Left lung (tissue), 10 donors: ENCODE data around the gene DMXL2. TPM values are rescaled to one million over a fixed set of nuclear protein-coding genes. Genes with fewer than 3 reads are reported as not detected.
A peak's percentile ranks its signal among the peaks of the same experiment; 100 is the strongest.

Experiments used
- ATAC-seq: fragments of 200-7000 bp; cut with Tn5 transposase; one replicate; pipeline ENCODE4 v1.9.1; 2020; ENCODE audit warnings: moderate library complexity
- DNase-seq, 4 donors: peaks; one replicate each; pipeline ENCODE4 v3.0.0-alpha.2; 2013 to 2020
- H3K27ac ChIP-seq, 2 donors: fragments of 200-600 bp; sonication (generic) in 1 of 2; one replicate each; pipeline versions ENCODE4 v1.5.0 to v1.8.0; 2020 to 2021
- H3K27me3 ChIP-seq, 2 donors: fragments of 200-600 bp; sonication (generic) in 1 of 2; one replicate each; pipeline versions ENCODE4 v1.5.0 to v1.8.0; 2020 to 2021
- H3K36me3 ChIP-seq, 2 donors: fragments of 200-600 bp; sonication (generic) in 1 of 2; one replicate each; pipeline versions ENCODE4 v1.5.0 to v1.8.0; 2020 to 2021
- H3K4me1 ChIP-seq, 2 donors: fragments of 200-600 bp; one replicate each; pipeline ENCODE4 v1.8.0; 2021
- H3K4me3 ChIP-seq, 2 donors: fragments of 200-600 bp; sonication (generic) in 1 of 2; one replicate each; pipeline versions ENCODE4 v1.5.0 to v1.8.0; 2020 to 2021; ENCODE audit warnings: mild to moderate bottlenecking in 1 of 2
- H3K9me3 ChIP-seq, 2 donors: fragments of 200-600 bp; sonication (generic) in 1 of 2; one replicate each; pipeline versions ENCODE4 v1.5.0 to v1.8.0; 2020 to 2021
- CTCF ChIP-seq, 2 donors: fragments of 200-600 bp; sonication (generic) in 1 of 2; IDR thresholded peaks; one replicate each; pipeline versions ENCODE4 v1.5.0 to v1.8.0; 2021; ENCODE audit warnings: antibody characterized with exemption in 2 of 2
- intact Hi-C, 2 donors: fragments of 100-400 bp; cut with DNase I; formaldehyde crosslinking; loops; one replicate each; pipeline versions ENCODE4 v1.11.2 to v1.14.2; 2022
- polyA plus RNA-seq, 6 donors: library from polyadenylated mRNA; unstranded; fragments of 120-200 nt; gene quantifications; one replicate each; pipeline ENCODE4 v1.2.1, GENCODE V29; 2013; ENCODE audit not compliant: insufficient read length in 6 of 6
- total RNA-seq, 2 donors: library from RNA; stranded (reverse); fragmentation: NEBNext Ultra II Directional; extraction: Animal tissue kit (Norgen Biotek cat#: 25700); gene quantifications; one replicate each; pipeline ENCODE4 v1.2.1, GENCODE V29; 2021
- donor health status: DM: no; HTN: yes; CAD: no.
- donor health status: DM: no; HTN: no; CAD: no.

The DMXL2 gene
- total and polyA plus RNA-seq, 8 donors = 38.7 to 96.5 (median 79.2) TPM

GRCh38 chr15:51503003-51503402 lies 119.6 kb downstream of the DMXL2 start:
- no peak for TF ChIP-seq CTCF (IDR thresholded peaks at IDR 0.05)
- intact Hi-C loops = no loop called here
- ATAC-seq (no peak), DNase-seq (no peak)
- Histone ChIP-seq H3K36me3 (peaks cover 0 to 76% of the 10 kb centered on the region in 2 donors), H3K27ac (no peak overlapping the region), H3K9me3 (no peaks in the 10 kb centered on the region), H3K4me1 (no peaks in the 10 kb centered on the region), H3K4me3 (no peak overlapping the region), H3K27me3 (no peaks in the 10 kb centered on the region)

GRCh38 chr15:51499379-51499976 lies 123.1 kb downstream of the DMXL2 start:
- H3K27me3 ChIP-seq = no peaks in the 10 kb centered on the region
- peaks cover 0 to 4% of the 10 kb centered on the region in 2 donors for H3K4me1 ChIP-seq
- ATAC-seq (peak; percentile 76), DNase-seq (no peak)
- TF ChIP-seq CTCF (IDR thresholded peaks at IDR 0.05) = peak; percentile 28 to 44
- H3K4me3 ChIP-seq = no peak overlapping the region
- no peaks in the 10 kb centered on the region for H3K9me3 ChIP-seq
- no peak overlapping the region for H3K27ac ChIP-seq
- intact Hi-C loops = no loop called here
- H3K36me3 ChIP-seq = peaks cover 0 to 55% of the 10 kb centered on the region in 2 donors

- H3K27ac ChIP-seq = no peak overlapping the region
- peaks cover 0 to 4% of the 10 kb centered on the region in 2 donors for H3K4me1 ChIP-seq
- no peaks in the 10 kb centered on the region for H3K9me3 ChIP-seq
- H3K4me3 ChIP-seq = no peak overlapping the region
- no peaks in the 10 kb centered on the region for H3K27me3 ChIP-seq
- DNase-seq (no peak), ATAC-seq (no peak)
- no peak for TF ChIP-seq CTCF (IDR thresholded peaks at IDR 0.05)
- H3K36me3 ChIP-seq = peaks cover 0 to 51% of the 10 kb centered on the region in 2 donors
- intact Hi-C loops = no loop called here
Observed at GRCh38 chr15:51497806-51498205, 124.8 kb downstream of the DMXL2 start.

- DNase-seq = no peak
- Histone ChIP-seq H3K4me3 (no peak overlapping the region), H3K36me3 (peaks cover 0 to 53% of the 10 kb centered on the region in 2 donors), H3K4me1 (peaks cover 0 to 4% of the 10 kb centered on the region in 2 donors), H3K27me3 (no peaks in the 10 kb centered on the region), H3K27ac (no peak overlapping the region), H3K9me3 (no peaks in the 10 kb centered on the region)
- TF ChIP-seq CTCF (IDR thresholded peaks at IDR 0.05) = no peak
- no peak for ATAC-seq
- intact Hi-C loops = no loop called here
Observed at GRCh38 chr15:51496246-51496645, 126.3 kb downstream of the DMXL2 start.

GRCh38 chr15:51494411-51495314 lies 127.9 kb downstream of the DMXL2 start:
- DNase-seq = no peak
- no peak for ATAC-seq
- Histone ChIP-seq H3K4me3 (no peak overlapping the region), H3K36me3 (peaks cover 0 to 55% of the 10 kb centered on the region in 2 donors), H3K4me1 (peaks cover 0 to 4% of the 10 kb centered on the region in 2 donors), H3K27me3 (no peaks in the 10 kb centered on the region), H3K9me3 (no peaks in the 10 kb centered on the region), H3K27ac (no peak overlapping the region)
- intact Hi-C loops = no loop called here
- TF ChIP-seq CTCF (IDR thresholded peaks at IDR 0.05) = no peak
